ENCODE measurements around the gene L3MBTL4.

L3MBTL4 gene

GRCh38 chr18:6355789-6356589 lies 58.7 kb downstream of the L3MBTL4 start:
- H3K4me3 ChIP-seq (ENCODE audit: low read depth, low read length) = no peak overlapping the region
- DNase-seq (ENCODE audit: low read depth) = peak; percentile 3
- TF ChIP-seq CTCF (IDR thresholded peaks at IDR 0.05; ENCODE audit: control insufficient read depth, extremely low read depth, insufficient read depth) = no peak

DNA sequence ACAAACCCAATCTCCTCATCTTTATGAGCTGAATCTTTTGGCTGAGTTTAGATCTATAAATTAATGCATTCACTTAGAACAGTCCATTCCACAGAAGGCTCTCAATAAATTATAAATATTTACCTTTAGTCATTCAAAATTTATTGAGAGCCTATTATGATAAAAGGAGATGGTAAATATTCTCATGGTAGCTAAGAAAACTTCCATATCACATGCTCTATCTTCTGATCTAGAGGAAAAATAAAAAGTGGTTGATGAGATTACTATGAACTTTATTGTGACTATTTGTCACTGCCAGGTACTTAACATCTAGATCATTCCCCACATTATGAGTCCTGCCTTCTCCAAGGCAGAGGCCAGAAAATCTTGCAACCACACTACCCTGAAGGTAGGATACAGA lies 62.4 kb downstream of the L3MBTL4 start:
- DNase-seq (ENCODE audit: low read depth) = peak; percentile 95
- TF ChIP-seq CTCF (IDR thresholded peaks at IDR 0.05; ENCODE audit: control insufficient read depth, extremely low read depth, insufficient read depth) = no peak
- H3K4me3 ChIP-seq (ENCODE audit: low read depth, low read length) = no peak overlapping the region

- no peak for DNase-seq (ENCODE audit: low read depth)
- no peak for TF ChIP-seq CTCF (IDR thresholded peaks at IDR 0.05; ENCODE audit: control insufficient read depth, extremely low read depth, insufficient read depth)
- no peak overlapping the region for H3K4me3 ChIP-seq (ENCODE audit: low read depth, low read length)
Measured at GRCh38 chr18:6342990-6343389, 71.7 kb downstream of the L3MBTL4 start.

DNA sequence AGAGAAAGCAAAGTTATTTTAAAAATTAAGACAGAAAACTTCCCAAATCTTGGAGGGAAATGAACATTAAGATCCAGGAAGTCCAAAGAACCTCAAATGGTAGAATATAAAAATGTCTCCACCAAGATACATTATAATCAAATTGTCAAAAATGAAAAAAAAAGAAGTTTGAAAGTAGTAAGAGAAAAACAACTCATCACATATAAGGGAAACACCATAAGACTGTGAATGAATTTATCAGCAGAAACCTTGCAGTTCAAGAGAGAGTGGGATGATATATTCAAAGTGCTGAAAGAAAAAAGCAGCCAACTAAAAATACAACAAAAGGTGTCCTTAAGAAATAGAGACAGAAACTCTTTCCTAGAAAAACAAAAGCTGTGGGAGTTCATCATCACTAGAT lies 73.0 kb downstream of the L3MBTL4 start:
- DNase-seq (ENCODE audit: low read depth) = no peak
- no peak for TF ChIP-seq CTCF (IDR thresholded peaks at IDR 0.05; ENCODE audit: control insufficient read depth, extremely low read depth, insufficient read depth)
- H3K4me3 ChIP-seq (ENCODE audit: low read depth, low read length) = no peak overlapping the region

DNA sequence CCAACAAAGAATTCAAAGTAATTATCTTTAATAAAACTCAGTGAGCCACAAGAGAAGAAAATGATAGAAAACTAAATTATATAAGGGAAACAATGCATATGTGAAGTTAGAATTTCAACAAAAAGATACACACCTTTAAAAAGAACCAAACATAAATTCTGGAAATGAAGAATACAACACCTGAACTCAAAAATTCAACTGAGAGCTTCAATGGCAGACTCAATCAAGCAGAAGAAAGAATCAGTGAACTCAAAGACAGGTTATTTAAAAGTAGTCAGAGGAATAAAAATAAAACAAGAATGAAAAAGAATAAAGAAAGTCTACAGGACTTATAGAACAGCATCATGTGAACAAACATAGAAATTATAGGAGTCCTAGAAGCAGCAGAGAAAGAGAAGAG lies 73.4 kb downstream of the L3MBTL4 start:
- TF ChIP-seq CTCF (IDR thresholded peaks at IDR 0.05; ENCODE audit: control insufficient read depth, extremely low read depth, insufficient read depth) = no peak
- H3K4me3 ChIP-seq (ENCODE audit: low read depth, low read length) = no peak overlapping the region
- no peak for DNase-seq (ENCODE audit: low read depth)

DNA sequence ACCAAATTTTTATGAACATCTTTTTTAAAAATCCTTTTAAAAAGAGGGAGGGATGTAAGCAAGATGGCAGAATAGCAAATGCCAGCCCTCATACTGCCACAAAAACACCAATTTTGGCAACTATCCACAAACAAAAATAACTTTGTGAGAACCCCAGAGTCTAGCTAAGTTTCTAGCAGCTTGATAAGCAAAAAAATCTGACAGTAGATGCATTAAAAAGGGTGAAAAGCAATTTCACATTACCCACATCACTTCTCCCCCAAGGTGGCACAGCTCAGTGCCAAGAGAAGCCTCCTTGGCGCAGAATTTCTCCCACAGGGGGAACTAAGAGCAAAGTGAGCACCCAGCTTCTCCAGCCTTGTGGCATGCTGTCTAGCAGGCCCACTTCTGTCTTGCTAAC lies 74.6 kb downstream of the L3MBTL4 start:
- TF ChIP-seq CTCF (IDR thresholded peaks at IDR 0.05; ENCODE audit: control insufficient read depth, extremely low read depth, insufficient read depth) = no peak
- DNase-seq (ENCODE audit: low read depth) = no peak
- no peak overlapping the region for H3K4me3 ChIP-seq (ENCODE audit: low read depth, low read length)

- no peak for TF ChIP-seq CTCF (IDR thresholded peaks at IDR 0.05; ENCODE audit: control insufficient read depth, extremely low read depth, insufficient read depth)
- DNase-seq (ENCODE audit: low read depth) = no peak
Measured at GRCh38 chr18:6336239-6336638, 78.5 kb downstream of the L3MBTL4 start.

More at GRCh38 chr18:6336239-6336638, 78.5 kb downstream of the L3MBTL4 start:
- H3K4me3 ChIP-seq (ENCODE audit: low read depth, low read length) = no peak overlapping the region
